Prostate gland (tissue), 2 donors: ENCODE results near the gene SPOCK1.

Source experiments
- CTCF ChIP-seq, 4 experiments: fragments of 200-600 bp in 2 of 4; fragments of 450-650 bp in 2 of 4; sonication (generic) in 2 of 4; IDR thresholded peaks; 1 replicate in 3 of 4; 2 replicates in 1 of 4; pipeline ENCODE4 v1.5.1; 2016 to 2019; ENCODE audit warnings: antibody characterized with exemption in 4 of 4, mild to moderate bottlenecking in 2 of 4, moderate library complexity in 2 of 4
- POLR2A ChIP-seq: fragments of 450-650 bp; IDR thresholded peaks from one replicate; pipeline ENCODE4 v1.6.1; 2016; ENCODE audit warnings: antibody characterized with exemption, mild to moderate bottlenecking
- POLR2AphosphoS5 ChIP-seq: sonication (generic); formaldehyde crosslinking; IDR thresholded peaks from one replicate; pipeline ENCODE4 v1.6.1; 2017; ENCODE audit warnings: antibody characterized with exemption

GRCh38 chr5:137328991-137329390 lies 170.1 kb downstream of the SPOCK1 start:
- TF ChIP-seq CTCF (IDR thresholded peaks at IDR 0.05): no peak
- TF ChIP-seq POLR2A: no peak
- TF ChIP-seq POLR2AphosphoS5: no peak
